ENCODE data around the gene FRA10AC1.

FRA10AC1 gene

DNA sequence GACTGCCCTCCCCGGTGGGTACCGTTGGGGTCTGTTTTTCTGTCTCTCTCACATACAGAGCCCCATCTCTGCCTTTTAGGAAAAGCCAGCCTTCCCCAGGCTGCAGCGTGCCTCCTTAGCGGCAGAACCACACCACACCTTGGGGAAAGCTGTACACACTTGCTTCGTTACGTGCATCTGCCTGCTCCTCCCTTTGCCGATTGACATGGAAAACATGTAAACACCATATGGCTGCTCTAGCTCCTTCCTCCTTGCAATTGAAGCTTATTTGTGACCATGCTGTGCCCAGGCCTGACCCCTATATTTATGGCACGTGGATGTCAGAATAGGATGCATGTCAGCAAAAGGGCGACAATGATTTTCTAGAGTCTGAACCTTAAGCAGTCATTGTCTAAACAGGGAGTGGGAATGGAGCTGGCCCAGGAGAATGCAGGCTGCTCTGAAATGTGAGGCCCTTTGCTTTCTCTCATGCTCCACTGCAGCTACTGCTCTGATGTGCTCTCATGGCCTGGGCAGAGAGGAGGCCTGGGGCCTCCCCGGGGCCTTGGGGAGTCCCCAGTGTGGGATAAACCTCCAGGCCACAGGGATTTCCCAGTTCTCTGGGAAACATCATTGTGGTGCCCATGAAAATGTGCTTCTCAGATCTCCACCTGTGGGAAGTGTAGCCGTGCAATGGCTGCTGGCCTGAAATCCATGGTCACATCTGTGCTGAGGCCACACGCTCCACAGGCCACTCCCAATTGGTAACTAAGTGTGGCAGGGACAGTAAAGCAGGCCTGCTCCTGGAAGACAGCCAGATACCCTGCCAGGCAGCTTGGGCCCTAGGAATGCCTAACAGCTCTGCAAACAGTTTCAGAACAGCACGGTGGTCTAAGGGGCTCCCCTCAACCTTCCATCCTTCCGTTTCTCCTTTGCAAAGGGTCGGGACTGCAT, 71.5 kb downstream of the FRA10AC1 start:
- no peak for DNase-seq
- H3K27ac ChIP-seq, result no peak overlapping the region
- TF ChIP-seq, protein P1, sequence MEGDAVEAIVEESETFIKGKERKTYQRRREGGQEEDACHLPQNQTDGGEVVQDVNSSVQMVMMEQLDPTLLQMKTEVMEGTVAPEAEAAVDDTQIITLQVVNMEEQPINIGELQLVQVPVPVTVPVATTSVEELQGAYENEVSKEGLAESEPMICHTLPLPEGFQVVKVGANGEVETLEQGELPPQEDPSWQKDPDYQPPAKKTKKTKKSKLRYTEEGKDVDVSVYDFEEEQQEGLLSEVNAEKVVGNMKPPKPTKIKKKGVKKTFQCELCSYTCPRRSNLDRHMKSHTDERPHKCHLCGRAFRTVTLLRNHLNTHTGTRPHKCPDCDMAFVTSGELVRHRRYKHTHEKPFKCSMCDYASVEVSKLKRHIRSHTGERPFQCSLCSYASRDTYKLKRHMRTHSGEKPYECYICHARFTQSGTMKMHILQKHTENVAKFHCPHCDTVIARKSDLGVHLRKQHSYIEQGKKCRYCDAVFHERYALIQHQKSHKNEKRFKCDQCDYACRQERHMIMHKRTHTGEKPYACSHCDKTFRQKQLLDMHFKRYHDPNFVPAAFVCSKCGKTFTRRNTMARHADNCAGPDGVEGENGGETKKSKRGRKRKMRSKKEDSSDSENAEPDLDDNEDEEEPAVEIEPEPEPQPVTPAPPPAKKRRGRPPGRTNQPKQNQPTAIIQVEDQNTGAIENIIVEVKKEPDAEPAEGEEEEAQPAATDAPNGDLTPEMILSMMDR (IDR thresholded peaks at IDR 0.05), result no peak
- no peaks in the 10 kb centered on the region for H3K9me3 ChIP-seq
- no peaks in the 10 kb centered on the region for H3K4me1 ChIP-seq
- intact Hi-C loops (cut with DNase I; ENCODE audit: low total_unique reads), result no loop called here
- no peak overlapping the region for H3K4me3 ChIP-seq
- H3K27me3 ChIP-seq, result no peaks in the 10 kb centered on the region
- H3K36me3 ChIP-seq, result no peaks in the 10 kb centered on the region

GRCh38 chr10:93629647-93630305, 72.6 kb downstream of the FRA10AC1 start:
- Histone ChIP-seq H3K9me3 (no peaks in the 10 kb centered on the region), H3K36me3 (no peaks in the 10 kb centered on the region), H3K4me3 (no peak overlapping the region), H3K27me3 (no peaks in the 10 kb centered on the region), H3K4me1 (no peaks in the 10 kb centered on the region), H3K27ac (no peak overlapping the region)
- DNase-seq, result no peak
- intact Hi-C loops (cut with DNase I; ENCODE audit: low total_unique reads), result no loop called here
- TF ChIP-seq, protein P1 (IDR thresholded peaks at IDR 0.05), result no peak

DNA sequence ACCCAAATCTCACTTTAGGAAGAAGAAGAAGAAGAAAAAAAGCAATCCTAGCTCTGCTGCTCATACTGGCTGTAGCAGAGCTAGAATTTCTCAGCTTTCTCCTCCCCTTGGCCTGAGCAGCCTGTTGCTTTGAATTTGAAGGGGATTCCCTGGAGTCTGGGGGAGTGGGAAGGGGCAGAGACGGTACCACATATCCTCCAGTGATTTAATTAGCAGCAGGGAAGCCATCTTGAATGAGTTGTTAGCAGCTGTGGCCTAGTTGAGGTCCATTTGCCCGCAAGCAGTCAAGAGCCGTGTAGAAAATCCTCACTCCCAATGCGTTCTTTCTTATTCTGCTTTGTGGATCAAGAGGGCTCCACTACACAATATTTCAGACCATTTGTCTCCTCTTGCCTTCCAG, 73.5 kb downstream of the FRA10AC1 start:
- H3K4me1 ChIP-seq, result no peaks in the 10 kb centered on the region
- H3K4me3 ChIP-seq, result no peak overlapping the region
- no peaks in the 10 kb centered on the region for H3K9me3 ChIP-seq
- H3K27ac ChIP-seq, result no peak overlapping the region
- no peak for DNase-seq
- intact Hi-C loops (cut with DNase I; ENCODE audit: low total_unique reads), result no loop called here
- no peaks in the 10 kb centered on the region for H3K36me3 ChIP-seq
- TF ChIP-seq, protein P1 (IDR thresholded peaks at IDR 0.05), result no peak
- H3K27me3 ChIP-seq, result no peaks in the 10 kb centered on the region

GRCh38 chr10:93622942-93623341, 79.5 kb downstream of the FRA10AC1 start:
- no peaks in the 10 kb centered on the region for H3K27me3 ChIP-seq
- H3K27ac ChIP-seq, result no peak overlapping the region
- H3K4me3 ChIP-seq, result no peak overlapping the region
- no peak for DNase-seq
- H3K9me3 ChIP-seq, result no peaks in the 10 kb centered on the region
- intact Hi-C loops (cut with DNase I; ENCODE audit: low total_unique reads), result no loop called here
- TF ChIP-seq, protein P1 (IDR thresholded peaks at IDR 0.05), result no peak
- H3K36me3 ChIP-seq, result no peaks in the 10 kb centered on the region
- H3K4me1 ChIP-seq, result no peaks in the 10 kb centered on the region

- Histone ChIP-seq H3K36me3 (no peaks in the 10 kb centered on the region), H3K9me3 (no peaks in the 10 kb centered on the region), H3K4me3 (no peak overlapping the region), H3K4me1 (no peaks in the 10 kb centered on the region), H3K27me3 (no peaks in the 10 kb centered on the region), H3K27ac (no peak overlapping the region)
- DNase-seq, result no peak
- intact Hi-C loops (cut with DNase I; ENCODE audit: low total_unique reads), result no loop called here
- TF ChIP-seq, protein P1 (IDR thresholded peaks at IDR 0.05), result no peak
These were observed 81.5 kb downstream of the FRA10AC1 start for GRCh38 chr10:93620925-93621324.

All from tibial artery (tissue), 4 donors.